HG02938 (cell line): ENCODE results near the gene FOXN3.

Source experiments
- ATAC-seq: cut with Tn5 transposase; IDR thresholded peaks from one replicate; pipeline ENCODE4 v1.9.1; 2021; ENCODE audit warnings: mild to moderate bottlenecking, moderate library complexity; ENCODE audit not compliant: unreplicated experiment

FOXN3 gene

DNA sequence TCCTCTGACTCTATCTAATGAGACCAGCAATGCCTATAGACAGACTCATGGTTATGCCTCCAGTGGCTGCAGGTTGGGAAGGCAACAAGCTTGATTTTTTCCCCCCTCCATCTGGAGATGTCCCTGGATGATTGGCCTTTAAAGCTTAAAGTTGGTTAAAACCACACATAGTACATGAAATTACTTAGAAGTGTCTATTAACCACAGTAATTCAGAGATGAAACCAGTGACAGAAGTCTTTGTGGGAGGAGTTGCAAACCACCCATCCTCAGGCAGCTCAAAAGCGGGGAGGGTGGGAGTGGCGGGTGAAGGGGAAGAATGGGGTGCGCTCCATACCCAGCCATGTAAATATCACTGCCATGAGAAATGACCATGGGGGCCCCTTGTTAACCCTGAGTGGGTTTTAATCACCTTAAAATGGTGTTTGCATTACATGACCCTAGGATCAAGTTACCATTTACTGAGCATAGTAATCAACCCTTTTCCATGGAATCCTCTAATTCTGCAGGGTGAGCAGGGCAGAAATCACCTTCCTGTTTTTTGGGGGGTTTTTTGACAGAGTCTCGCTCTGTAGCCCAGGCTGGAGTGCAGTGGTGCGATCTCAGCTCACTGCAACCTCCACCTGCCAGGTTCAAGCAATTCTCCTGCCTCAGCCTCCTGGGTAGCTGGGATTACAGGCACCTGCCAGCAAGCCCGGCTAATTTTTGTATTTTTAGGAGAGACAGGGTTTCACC is 133.5 kb downstream of the FOXN3 start:
- ATAC-seq: peak; percentile 92

GRCh38 chr14:89282191-89282590 is 134.8 kb downstream of the FOXN3 start:
- no peak for ATAC-seq

- ATAC-seq: no peak
Measured at GRCh38 chr14:89280600-89280999, 136.4 kb downstream of the FOXN3 start.

DNA sequence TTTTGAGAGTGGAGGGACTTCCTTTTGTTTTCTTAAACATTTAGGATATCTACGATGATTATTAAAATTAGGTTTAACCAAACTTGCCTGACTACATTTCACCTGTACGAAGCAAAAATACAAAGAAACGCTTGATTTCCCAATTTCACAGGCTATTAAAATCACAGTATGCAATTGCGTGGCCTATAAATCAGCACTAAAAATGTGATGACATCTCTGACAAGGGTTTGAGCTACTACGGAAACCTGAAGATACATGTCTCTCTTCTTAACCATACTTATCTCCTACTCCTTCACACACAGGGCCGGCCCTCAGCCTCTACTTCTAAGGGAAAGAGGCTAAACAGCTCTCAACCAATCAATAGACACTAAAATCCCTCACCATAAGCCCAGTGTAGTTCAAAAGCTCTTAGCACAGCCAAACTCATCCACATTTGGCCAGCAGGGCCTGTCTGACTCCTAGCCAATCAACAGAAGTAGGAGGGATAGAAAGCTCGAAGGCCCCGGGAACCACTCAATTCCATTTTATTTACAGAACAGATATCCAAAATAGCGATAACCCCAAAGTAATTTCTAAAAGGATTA is 137.3 kb downstream of the FOXN3 start:
- ATAC-seq: no peak

DNA sequence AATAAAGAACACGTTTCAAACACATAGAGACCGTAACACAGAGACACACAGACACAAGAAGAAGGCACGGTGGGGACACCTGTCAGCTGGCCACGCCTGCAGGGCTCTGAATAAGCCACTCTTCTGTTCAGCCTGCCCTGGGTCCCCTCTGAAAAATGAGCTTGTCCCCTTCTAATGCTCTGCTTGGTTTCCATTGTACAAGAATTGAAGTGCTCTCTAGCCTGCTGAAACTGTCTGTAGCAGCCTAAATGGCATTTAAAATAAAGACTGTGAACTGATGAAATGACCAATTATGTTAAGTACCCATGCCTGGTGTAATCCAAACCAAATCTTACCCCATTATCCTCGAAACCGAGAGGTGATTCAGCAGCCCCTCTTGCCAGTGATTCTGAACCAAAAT is 139.8 kb downstream of the FOXN3 start:
- ATAC-seq: no peak

DNA sequence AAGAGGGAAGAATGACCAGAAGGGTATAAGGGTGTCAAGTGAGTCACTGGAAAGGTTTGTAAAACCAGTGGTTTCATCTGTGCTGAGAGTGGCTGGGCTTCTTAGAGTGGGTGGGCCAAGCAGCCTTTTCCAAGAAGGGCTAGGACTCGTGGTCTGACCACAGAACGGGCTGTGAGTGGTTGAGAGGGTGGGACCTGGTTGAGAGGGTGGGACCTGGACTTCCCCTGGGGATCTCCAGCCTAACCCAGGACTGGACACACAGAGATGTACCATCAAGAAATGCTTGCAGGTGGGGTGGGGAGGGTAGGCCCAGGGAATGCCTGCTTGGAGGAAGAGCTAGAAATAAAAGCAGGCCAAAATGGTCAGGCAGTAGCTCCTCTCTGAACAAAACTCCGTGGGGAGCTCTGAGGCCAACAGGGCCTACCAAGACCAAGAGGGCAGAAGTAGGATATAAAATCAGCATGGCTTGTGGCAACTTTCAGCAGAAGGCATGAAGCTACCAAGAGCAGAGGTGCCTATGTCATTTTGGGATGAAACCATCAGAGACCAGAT is 140.5 kb downstream of the FOXN3 start:
- peak; percentile 87 for ATAC-seq

DNA sequence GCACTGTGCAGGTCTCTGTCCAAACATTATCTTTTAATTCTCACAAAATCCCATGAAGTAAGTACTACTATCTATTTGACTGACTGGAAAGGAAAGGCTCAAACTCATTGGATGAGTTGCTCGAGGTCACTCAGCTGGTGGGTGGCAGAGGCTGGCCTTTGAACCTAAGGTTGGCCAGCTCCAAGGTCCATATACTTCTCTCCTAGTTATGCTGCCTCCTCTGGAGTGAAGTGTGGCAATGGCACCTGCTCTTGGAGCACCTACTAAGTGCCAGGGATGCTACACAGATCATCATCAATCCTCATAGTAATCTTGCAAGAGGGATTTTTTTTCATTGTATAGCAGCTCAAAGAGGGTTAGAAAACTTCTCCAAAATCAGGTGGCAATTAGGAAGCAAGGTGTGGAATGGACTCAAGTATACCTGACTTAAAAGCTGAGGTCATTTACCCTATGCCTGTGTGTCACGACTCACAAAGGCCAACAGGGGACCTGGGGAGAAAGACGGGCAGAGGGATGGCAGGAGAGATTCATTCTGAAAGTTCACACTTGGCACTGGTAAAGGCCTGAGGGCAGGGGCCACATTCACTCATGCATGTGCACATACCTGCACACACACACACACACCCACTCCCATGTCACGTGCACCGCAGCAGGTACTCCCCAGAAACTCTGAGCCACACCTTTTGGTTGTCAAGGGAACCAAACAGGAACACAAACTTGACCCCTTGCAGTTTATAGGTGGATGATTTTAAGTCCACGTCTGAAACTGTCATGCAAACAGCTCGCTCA is 146.4 kb downstream of the FOXN3 start:
- ATAC-seq: peak; percentile 84

DNA sequence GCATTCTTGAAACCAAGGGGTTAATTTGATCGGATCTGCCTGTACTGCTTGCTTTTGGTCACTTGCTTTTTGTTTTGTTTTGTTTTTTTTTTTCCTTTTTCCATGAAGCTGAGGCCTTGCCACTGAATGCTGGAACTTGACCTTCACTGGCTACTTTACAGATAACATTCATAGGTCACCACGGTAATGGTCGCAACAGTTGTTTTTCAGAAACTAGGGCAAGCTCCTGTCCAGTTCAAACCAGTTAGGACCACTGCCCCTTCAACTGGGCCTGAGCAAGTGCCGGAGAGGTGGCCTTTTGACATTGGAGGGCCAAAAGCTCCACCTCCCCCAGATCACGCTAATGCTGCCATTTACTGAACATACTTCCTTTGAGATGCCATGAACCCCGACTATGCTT is 147.6 kb downstream of the FOXN3 start:
- no peak for ATAC-seq

DNA sequence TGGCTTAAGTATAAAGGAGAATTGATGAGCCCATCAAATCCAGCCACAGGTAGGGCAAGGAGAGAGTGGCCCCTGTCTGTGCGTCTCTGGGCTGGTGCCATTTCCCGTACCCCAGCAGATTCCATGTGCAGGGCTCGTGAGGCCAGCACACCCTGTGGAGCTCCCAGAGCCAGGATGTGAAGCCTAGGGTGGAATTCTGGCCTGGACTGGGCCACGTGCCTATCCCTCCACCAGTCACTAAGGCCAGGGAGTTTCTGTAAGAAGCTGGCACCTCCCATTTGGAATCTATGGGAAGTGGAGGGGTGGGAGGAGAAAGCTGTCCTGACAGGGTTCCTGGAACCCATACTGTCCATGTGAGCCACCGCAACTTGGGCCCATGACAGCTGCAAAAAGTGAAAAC is 148.5 kb downstream of the FOXN3 start:
- ATAC-seq: no peak

DNA sequence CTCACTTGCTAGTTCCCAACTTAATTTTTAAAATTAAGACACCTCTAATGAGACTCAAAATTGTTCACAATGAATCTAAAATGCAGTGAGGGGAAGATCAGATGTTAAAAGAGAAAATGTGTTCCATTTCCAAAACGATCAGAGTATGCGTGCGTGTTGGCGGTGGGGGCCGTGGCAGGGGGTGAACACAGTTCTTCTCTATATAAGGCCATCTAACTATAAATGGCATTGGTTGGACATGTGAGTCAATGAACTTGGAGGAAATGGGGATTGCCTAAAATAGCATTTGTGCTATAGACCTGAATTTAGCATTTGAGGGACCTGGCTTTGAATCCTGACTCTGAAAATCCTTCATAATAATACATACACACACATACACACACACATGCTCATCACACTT is 149.4 kb downstream of the FOXN3 start:
- ATAC-seq: no peak

DNA sequence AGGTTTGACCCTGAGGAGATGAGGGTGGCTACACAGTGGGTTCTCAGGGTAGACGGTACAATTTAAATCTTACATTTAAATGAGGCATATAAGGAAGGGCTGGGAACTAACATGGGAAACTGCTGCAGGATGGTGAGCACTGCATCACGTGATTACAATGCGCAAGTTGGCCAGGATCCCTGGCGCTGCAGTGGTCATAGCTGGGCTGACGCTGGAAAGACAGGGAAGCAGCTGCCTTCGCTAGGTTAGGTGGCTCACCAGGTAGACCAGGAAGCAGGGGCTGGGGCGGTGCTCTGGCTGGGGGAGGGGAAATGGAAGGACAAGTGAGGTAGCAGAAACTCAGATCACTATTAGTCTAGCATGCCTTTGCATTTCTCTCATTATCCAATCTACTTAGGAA is 149.9 kb downstream of the FOXN3 start:
- ATAC-seq: no peak

DNA sequence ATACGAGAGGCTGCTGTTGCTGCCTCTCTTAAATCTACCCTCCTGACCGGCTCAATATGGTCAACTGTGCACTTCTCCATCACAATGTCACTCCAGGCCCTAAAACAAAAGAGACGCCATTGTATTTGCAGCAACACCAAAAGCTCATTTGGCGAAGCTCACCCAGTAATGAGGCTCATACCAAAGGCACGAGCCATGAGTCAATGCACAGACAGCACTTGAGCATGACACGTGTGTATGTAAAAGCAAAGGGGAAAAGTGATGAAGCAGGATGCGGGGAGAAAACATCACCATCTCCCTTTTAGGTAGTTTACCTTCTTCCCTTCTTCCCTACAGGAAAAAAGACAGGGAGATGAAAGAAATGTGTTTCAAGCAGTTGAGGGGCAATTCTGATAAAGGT is 150.3 kb downstream of the FOXN3 start:
- no peak for ATAC-seq

GRCh38 chr14:89265234-89265633 is 151.8 kb downstream of the FOXN3 start:
- ATAC-seq: no peak

GRCh38 chr14:89264196-89264800 is 152.7 kb downstream of the FOXN3 start:
- ATAC-seq: no peak

DNA sequence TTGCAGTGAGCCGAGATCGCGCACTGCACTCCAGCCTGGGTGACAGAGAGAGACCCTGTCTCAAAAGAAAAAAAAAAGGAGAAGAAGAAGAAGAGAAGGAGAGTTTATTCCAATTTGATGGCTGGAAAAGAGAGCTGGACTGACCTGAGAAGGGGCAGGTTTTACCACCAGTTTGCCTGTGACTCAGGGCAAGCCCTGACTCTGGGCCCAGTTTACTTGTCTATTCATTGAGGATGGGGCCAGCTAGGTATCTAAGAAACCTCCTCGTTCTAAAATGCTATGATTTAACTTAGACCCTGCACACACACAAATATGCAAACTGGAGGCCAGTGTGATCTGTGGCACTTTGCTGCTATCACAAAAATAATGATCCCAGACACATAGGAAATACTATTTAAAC is 155.0 kb downstream of the FOXN3 start:
- ATAC-seq: no peak

DNA sequence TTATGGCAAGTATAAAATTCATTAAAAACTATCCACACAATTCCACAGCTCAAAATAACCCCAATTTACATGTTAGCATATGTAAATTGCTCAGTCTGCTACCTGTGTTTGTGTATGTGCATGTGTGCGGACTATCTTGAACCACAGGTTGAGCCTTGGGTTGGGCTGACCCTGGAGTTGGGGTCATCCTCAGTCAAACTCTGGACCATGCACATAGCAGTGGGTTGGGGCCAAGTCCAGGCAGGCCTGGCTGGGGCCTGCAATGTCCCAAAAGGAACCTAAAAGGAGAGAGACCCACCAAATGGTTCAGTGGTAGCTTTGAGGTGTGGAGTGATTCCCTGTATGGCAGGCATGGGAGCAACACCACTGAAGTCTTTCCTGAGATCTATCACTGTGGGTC is 156.1 kb downstream of the FOXN3 start:
- no peak for ATAC-seq

- ATAC-seq: no peak
Measured at GRCh38 chr14:89259951-89260609, 157.0 kb downstream of the FOXN3 start.

DNA sequence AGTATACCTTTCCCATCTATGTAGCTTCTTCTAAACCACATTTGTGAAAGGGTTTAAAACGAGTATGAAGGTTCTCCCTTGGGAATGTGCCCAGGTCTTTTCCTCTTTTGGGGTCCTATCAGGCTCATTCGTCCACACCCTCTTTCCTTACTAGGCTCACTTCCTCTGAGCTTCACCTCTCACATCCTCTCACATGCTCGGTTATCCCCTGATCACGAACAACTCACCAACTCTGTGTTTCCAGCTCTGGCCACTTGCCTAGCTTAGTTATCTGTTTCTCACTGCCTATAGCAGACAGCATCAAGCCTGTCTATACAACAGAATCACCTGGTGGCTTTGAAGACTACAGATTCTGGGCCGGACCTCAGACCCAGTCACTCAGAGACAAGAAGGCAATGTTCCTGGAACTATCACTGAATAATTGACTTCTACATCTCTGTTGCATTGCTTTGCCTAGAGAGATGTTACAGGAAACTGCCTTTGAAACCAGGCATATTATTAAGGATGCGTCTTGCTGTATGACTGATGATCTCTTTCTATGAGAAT is 158.2 kb downstream of the FOXN3 start:
- ATAC-seq: peak; percentile 74

DNA sequence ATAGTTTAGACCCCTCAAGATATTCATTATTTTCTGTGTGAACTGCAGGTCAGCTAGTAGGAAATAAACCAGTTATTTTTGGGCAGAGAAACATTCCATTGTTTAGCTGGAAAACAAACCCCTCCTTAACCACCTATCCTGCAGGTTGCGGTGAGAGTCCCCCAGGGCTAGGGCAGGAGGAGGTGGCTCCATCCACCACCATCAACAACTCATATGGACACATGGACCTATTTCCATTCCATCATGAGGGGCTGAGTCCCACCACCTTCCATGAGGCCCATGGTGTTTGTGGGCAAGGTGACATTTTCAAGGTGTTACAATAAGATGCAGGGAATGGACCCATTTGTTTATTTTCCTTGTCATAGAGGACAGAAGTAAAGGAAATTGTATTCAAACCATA is 160.1 kb downstream of the FOXN3 start:
- no peak for ATAC-seq

DNA sequence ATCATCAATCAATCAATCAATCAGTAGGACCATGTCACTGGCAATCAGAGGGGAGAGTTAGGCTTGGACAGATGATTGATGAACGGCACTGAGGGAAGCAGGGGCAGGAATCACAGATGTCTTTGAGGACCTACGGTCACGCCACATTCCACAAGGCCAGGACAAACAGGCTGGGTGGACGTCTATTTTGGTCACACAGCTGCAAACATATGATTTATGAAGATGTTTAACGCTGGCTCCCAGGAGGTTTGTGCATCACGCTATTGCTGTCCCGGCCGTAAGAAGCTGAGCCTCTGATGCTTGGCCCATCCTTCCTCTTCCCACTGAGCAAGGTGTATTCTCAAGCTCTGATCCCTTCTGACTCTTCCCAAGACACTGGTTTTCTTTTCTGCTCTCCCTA is 160.8 kb downstream of the FOXN3 start:
- ATAC-seq: no peak

- ATAC-seq: no peak
Measured at GRCh38 chr14:89255852-89256251, 161.2 kb downstream of the FOXN3 start.
